Stimulated activated CD8-positive, alpha-beta memory T cell treated with anti-CD3 and anti-CD28 coated beads, Interleukin-2, amount 100 ng/mL, for 48 hours (primary cell): ENCODE measurements around the gene FDX1.
"Not testable (repeated sequence)": the region's sequence is repeated elsewhere in the genome, so short reads cannot be mapped to it uniquely, and the experiment has no call there.

Experiments
- DNase-seq, 2 donors: peaks; one replicate each; pipeline ENCODE4 v3.0.0-alpha.2; 2020; ENCODE audit warnings: low read depth in 2 of 2

The FDX1 gene, protein sequence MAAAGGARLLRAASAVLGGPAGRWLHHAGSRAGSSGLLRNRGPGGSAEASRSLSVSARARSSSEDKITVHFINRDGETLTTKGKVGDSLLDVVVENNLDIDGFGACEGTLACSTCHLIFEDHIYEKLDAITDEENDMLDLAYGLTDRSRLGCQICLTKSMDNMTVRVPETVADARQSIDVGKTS

DNA sequence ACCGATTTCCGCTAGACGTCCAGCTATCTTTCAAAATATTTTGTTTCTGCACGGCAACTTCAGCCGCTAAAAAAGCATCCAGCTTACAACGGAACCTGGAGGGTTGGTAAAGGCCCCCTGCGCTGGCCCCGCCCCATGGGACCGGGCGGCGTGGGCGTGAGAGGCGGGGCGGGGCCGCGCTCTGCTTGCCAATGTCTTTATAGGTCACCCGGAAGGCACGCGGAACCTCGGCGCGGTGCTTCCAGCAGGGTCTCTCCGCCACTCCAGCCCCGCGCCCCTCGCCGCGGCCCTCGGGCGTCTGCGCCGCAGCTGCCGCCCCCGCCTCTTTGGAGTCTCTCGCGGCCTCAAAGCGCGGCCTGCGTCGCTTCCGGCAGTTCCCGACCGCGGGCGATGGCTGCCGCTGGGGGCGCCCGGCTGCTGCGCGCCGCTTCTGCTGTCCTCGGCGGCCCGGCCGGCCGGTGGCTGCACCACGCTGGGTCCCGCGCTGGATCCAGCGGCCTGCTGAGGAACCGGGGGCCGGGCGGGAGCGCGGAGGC is at the start of gene FDX1:
Gene FDX1, plus strand, starts transcription at position 218 of the 536 bp plus-strand sequence. Its CDS starts 173 bp downstream, at position 391.
- peak; percentile 68 to 85 for DNase-seq

DNA sequence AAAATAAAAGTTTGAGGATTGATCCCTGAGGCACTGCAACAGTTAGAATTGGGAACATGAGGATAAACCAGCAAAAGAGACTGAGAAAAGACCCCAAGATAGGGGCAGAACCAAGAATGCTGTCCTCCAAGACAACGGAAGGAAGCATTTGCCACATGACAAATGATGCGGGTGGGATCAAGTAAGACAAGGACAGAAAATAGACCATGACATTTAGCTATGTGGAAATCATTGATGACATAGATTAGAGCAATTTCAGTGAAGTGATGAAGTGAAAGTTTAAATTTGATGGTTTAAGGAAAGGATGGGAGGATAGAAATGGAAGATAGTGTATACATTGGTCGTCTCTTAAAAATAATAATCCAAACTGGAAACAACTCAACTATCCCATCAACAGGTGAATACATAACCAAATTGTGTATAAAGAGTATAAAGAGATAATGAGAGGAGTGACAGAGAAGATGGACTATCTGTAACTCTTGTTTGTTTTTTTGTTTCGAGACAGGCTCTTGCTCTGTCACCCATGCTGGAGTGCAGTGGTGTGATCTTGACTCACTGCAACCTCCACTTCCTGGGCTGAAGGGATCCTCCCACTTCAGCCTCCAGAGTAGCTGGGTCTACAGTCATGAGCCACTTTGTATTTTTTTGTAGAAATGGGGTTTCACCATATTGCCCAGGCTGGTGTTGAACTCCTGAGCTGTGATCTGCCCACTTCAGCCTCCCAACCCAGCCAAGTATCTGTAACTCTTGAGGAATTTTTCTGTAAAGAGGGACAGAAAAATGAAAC is 48.7 kb upstream of the FDX1 start:
- no peak for DNase-seq

DNA sequence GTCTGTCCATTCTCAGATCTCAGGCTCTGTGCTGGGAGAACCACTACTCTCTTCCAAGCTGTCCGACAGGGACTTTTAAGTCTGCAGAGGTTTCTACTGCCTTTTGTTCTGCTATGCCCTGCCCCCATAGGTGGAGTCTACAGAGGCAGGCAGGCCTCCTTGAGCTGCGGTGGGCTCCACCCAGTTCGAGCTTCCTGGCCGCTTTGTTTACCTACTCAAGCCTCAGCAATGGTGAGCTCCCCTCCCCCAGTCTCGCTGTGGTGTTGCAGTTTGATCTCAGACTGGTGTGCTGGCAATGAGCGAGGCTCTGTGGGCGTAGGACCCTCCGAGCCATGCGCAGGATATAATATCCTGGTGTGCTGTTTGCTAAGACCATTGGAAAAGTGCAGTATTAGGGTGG is 41.5 kb upstream of the FDX1 start:
- not testable (repeated sequence) for DNase-seq

DNA sequence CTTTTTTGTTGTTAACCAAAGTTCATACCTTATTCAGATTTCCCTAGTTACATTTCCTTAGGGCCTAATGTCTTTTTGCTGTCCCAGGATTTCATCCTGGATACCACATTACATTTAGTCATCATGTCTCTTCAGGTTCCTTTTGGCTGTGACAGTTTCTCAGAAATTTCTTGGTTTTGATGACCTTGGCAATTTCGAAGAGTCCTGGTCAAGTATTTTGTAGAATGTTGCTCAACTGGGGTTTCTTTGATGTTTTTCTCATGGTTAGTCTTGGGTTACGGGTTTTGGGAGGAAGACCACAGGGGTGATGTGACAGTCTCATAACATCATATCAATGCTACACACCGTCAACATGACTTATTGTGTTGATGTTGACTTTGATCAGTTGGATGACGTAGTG is 39.8 kb upstream of the FDX1 start:
- DNase-seq = no peak

DNA sequence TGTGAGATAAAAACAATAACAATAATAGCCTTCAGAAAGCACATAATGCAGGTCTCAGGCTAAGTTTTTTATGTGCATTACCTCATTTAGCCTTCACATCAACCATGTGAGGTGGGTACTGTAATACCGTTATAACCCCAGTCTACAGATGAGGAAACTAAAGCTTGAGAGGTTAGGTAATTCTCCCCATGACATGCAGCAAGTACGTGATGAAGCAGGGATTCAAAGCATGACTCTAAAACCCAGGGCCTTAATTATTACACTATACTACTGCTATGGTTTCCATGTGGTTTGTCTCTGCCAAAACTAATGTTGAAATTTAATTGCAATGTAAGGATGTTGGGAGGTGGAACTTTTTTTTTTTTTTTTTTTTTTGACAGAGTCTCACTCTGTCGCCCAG is 37.7 kb upstream of the FDX1 start:
- DNase-seq = no peak

DNA sequence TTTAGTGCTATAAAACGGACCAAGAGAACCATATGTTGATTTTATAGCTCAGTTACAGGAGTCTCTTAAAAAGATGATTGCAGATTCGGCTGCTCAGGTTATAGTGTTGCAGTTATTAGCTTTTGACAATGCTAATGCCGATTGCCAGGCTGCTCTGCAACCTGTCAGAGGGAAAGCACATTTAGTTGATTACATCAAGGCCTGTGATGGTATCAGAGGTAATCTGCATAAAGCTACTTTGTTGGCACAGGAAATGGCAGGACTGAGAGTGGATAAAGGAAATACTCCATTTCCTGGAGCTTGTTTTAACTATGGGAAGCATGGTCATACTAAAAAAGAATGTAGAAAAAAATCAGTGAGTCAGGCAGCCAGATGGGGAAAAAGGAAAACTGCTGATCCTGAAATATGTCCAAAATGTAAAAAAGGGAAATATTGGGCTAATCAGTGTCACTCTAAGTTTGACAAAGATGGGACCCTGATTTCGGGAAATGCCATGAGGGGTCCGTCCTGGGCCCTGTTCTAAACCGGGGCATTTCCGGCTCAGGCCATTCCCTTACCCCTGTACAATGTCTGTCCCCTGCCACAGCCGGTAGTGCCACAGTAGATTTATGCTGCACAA is 32.0 kb upstream of the FDX1 start:
- DNase-seq = not testable (repeated sequence)

DNA sequence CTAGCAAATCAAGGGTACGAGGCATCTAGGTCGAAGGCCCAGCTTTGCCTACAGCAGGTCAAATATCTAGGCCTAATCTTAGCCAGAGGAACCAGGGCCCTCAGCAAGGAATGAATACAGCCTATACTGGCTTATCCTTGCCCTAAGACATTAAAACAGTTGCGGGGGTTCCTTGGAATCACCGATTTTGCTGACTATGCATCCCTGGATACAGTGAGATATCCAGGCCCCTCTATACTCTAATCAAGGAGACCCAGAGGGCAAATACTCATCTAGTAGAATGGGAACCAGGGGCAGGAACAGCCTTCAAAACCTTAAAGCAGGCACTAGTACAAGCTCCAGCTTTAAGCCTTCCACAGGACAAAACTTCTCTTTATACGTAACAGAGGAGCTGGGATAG is 26.2 kb upstream of the FDX1 start:
- DNase-seq = not testable (repeated sequence)

DNA sequence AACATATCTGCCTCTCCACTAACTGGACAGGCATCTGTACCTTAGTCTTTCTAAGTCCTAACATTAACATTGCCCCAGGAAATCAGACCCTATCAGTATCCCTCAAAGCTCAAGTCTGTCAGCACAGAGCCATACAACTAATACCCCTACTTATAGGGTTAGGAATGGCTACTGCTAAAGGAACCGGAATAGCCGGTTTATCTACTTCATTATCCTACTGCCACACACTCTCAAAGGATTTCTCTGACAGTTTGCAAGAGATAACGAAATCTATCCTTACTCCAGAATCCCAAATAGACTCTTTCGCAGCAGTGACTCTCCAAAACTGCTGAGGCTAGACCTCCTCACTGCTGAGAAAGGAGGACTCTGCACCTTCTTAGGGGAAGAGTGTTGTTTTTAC is 24.1 kb upstream of the FDX1 start:
- DNase-seq = not testable (repeated sequence)

DNA sequence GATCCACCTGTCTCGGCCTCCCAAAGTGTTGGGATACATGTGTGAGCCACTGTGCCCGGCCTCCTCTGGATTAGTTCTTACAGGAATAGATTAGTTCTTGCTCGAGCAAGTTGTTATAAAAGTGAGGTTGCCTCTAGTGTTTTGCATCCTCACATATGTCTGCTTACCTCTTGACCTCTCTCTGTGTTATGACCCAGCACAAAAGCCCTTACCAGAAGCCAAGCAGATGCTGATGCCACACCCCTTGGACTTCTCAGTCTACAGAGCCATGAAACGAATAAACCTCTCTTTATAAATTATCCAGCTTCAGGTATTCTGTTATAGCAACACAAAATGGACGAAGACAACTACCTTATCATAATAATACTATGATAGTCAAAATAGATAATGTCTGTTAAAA is 22.4 kb upstream of the FDX1 start:
- no peak for DNase-seq

DNA sequence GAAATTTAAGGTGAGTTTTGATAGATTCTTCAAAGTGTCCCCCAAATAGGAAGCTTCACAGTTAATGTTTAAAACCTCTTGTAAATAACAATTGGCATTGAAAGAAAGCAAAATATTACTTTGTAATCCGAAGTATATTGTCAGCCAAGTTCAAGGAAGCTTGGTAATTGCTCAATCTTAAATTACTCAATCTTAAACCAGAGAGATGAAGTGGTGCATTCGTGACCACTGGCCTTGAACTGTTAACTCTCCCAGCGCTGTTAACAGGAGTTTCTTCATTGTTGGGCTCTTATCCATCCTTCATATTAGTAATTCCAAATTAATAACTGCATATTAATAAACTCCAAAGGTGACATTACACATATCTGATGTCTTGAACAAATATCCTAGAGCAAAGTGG is 20.6 kb upstream of the FDX1 start:
- no peak for DNase-seq

DNA sequence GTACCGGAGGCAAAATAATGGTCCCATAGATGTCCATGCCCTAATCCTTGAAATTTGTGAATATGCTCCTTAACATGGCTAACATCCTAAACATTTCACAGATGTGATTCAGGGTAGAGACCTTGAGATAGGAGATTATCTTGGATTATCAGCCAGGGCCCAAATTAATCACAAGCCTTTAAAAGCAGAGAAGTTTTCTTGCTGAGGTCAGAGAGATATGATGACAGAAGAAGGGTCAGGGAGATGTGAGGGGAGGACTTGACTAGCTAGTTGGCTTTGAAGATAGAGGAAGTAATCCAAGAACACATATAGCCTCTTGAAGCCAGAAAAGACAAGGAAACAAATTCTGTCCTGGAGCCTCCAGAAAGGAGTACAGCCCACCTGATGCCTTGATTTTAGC is 19.1 kb upstream of the FDX1 start:
- no peak for DNase-seq

DNA sequence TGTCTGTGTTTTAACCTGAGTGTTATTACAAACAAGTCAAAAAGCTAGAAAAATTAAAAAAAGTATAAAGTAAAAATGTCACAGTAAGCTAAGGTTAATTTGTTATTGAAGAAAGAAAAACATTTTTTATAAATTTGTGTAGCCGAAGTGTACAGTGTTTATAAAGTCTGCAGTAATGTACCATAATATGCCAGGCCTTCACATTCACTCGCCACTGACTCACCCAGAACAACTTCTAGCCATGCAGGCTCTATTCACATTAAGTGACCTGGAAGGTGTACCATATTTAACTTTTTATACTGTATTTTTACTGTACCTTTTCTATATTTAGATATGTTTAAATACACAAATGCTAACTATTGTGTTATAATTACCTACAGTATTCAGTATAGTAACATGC is 14.7 kb upstream of the FDX1 start:
- no peak for DNase-seq

DNA sequence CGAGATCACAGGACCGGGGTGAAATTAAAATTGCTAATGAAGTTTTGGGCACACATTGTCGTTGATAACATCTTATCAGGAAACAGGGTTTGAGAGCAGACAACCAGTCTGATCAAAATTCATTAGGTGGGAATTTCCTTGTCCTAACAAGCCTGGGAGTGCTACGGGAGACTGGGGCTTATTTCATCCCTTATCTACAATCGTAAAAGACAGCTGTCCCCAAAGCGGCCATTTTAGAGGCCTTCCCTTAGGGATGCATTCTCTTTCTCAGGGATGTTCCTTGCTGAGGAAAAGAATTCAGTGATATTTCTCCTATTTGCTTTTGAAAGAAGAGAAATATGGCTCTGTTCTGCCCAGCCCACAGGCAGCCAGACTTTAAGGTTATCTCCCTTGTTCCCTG is 8.1 kb upstream of the FDX1 start:
- DNase-seq = not testable (repeated sequence)

DNA sequence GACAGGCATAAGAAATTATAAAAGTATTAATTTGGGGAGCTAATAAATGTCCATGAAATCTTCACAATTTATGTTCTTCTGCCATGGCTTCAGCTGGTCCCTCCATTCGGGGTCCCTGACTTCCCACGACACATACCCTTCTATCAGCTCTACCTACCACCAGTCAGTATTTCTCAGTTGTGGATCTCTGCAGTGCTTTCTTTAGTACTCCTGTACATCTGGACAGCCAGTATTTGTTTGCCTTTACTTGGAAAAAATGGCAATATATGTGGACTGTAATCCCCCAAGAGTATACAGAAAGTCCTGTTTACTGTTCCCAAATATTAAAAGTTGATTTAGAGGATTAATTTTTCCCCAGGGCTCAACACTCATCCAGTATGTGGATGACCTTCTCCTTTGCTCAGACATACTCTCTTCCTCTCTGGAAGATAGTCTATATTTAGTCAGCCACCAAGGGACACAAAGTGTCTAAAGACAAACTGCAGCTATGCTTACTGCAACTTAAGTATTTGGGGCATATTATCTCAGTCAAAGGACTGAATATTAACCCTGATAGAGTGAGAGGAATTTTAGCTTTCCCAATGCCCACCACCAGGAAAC is 7.3 kb upstream of the FDX1 start:
- DNase-seq = no peak

DNA sequence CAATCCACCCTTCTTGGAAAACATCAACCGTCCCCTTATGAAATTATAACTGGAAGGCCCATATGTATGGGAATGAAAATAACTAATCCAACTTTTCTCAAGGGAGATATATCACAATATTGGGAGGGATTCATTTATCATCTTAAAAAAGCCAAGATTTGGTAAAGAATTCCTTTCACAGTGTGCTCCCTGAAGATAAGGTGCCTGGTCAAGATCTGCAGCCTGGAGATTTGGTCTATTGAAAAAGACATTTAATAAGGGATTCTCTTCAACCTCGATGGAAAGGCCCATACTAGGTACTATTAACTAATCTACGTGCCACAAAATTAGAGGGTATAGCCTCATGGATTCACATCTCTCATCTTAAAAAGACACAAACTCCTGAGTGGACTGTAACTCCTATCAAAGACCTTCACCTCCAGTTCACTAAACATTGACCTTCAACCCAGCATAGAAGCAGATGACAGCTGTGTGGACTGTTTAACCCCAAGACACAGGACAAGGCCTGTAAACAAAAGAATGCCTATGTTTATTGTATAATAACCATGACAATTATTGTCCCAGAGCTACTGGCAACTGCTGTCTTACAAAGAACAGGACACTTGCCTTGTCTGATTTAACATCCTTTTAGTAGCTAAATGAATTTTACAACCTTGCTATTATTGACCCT is 4.8 kb upstream of the FDX1 start:
- DNase-seq = no peak

DNA sequence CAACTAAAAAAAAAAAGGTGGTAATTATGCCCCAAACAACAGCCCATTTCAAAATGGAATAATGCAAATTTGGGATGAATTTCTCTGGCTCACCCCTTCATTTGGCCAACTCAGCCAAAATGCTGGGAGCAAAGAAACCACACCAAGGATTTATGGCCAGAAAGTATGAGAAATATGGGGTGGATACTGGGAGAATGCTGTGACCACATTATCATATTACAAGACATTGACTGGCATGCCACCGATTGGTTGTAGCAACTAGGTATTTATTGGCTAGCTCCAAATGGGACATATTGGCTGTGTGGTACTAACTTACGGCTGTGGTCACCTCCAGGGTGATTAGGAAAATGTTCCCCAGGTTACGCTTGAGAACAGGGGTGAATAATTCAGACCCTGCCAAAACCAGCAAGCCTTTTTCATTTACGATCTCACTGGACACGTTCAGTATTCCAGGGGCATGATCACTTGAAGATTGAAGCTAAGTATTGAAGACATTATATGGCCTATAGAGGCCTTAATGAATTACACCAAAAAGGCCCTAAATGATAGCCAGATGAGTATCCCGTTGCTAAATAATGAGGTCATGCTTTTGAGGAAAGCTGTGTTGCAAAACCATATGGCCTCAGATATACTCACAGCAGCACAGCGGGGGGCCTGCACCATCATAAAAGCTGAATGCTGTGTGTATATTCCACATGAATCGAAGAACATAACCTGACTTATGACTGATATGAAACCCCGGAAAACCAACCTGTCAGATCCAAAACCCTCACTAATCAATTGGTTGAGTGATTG is 3.8 kb upstream of the FDX1 start:
- DNase-seq = no peak

DNA sequence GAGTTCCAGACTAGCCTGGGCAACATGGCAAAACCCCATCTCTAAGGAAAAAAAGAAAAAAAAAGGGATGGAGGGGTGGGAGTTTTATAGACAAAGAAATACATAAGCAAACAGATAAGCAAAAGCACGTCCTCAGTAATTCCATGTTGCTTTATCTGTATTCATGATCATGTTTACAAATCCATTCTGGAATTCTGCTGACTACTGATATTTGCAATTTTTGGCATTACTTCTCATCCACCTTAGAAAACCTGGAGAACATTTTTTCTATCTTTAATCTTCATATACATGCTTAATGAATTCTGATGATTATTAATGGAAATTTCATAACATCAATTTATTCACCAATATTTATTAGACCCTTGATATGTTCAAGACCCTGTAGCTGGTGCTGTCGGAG is 1.7 kb upstream of the FDX1 start:
- DNase-seq = no peak

DNA sequence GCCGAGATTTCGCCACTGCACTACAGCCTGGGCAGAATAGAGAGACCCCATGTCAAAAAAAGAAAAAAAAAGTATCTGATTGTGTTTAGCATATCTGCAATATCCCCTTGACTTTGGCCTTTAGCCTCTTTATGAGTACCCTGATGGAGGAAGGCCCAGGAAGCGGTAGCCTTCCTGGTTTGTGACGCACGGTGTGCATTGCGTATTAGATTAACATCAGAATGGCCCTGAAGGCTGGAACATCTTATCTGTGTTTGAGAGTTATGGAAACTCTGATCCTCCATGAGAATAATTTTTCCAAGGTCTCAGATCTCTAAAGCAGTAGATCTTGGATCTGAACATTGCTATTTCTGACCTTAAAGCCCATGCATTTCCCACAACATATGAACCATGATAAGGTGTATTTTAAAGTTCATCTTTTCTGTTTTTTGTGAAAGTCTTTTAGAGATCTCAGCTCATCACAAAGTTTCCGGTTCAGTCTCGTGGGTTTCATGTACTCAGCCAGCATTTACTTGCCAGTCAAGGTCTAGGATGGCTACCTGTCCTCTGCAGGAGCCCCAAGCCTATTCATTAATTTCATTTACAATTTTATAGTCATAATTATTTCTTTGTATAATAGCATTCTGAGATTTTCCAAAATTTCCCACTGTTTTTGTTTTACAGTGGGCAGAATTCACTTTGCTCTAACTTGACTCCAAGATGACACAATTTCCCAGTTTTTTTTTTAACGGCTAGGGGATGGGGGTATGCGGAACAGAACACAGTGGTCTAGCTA is 605 bp upstream of the FDX1 start:
- DNase-seq = no peak

DNA sequence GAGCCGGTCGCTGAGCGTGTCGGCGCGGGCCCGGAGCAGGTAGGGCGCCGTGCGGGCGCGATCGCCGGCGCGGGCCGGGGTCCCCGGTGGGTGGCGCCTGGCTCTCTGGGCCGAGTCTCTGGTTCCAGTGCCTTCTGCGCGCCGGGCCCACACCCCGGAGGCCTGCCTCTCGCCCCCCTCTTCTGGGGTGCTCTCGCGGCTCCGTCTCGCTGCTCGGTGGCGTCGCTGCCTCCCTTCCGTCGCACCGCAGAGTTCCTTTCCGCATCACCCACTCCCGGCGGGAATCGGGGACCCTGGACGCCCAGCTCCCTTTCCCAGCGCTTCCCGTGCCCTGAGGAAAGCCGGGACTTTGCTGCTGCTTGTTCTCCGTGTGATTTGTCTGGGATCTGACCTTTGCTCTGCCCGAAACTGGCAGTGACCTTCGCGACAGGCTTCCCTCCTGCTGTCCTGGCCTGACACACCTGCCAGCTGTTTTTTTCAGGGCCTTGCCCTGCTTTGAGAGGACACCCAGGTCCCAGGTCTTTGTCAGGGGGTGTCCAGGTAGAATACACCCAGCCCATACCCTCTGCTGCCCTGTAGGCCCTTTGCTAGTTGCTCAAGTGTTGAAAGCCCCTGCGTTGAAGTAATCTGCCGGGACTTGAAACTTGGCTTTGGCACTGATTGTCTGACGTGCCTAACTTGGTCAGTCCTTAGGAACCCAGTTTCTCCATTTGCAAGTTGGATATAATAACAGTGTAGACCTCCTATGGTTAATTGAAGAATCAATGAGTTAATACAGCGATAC is 711 bp downstream of the FDX1 start:
- DNase-seq = peak; percentile 5 to 21
